ENCODE results near the gene SPOCK2. TPM values are rescaled to one million over a fixed set of nuclear protein-coding genes. Genes with fewer than 3 reads are reported as not detected.

SPOCK2 gene
- total and polyA plus RNA-seq, 7 donors: 1.8 to 5.3 (median 3.3) TPM

- TF ChIP-seq CTCF (IDR thresholded peaks at IDR 0.05): no peak
- no peaks in the 10 kb centered on the region for H3K9me3 ChIP-seq
- H3K4me1 ChIP-seq: peaks cover 12% of the 10 kb centered on the region
- H3K36me3 ChIP-seq (ENCODE audit: insufficient read depth in 1 of 2, low read depth in 1 of 2): peaks cover 0 to 10% of the 10 kb centered on the region in 2 donors
- H3K27ac ChIP-seq: peak overlapping the region; percentile 9
- DNase-seq: no peak
- intact Hi-C loops (cut with DNase I): loop anchor here in 1 of 2 donors (2.0 kb wide), 1 partner anchor 203 kb away; no protein-coding TSS in a partner anchor
- H3K4me3 ChIP-seq: no peak overlapping the region
- H3K27me3 ChIP-seq (ENCODE audit: insufficient read depth in 3 of 3, low read length in 2 of 3): no peaks in the 10 kb centered on the region
- ATAC-seq: peak in 2 of 4 donors; percentile 34 to 49
Measured at GRCh38 chr10:72133517-72133916, 45.2 kb upstream of the SPOCK2 start.

- no peak for TF ChIP-seq CTCF (IDR thresholded peaks at IDR 0.05)
- ATAC-seq (no peak), DNase-seq (no peak)
- H3K9me3 ChIP-seq: no peaks in the 10 kb centered on the region
- peaks cover 7% of the 10 kb centered on the region for H3K4me1 ChIP-seq
- H3K27me3 ChIP-seq (ENCODE audit: insufficient read depth in 3 of 3, low read length in 2 of 3): no peaks in the 10 kb centered on the region
- peak overlapping the region; percentile 9 for H3K27ac ChIP-seq
- WGBS, 3 donors: 86 to 90% (median 90%) methylated on average over 4 of the region's 4 CpGs
- intact Hi-C loops (cut with DNase I): loop anchor here in 1 of 2 donors (2.0 kb wide), 1 partner anchor 204 kb away; no protein-coding TSS in a partner anchor
- peaks cover 0 to 14% of the 10 kb centered on the region in 2 donors for H3K36me3 ChIP-seq (ENCODE audit: insufficient read depth in 1 of 2, low read depth in 1 of 2)
- H3K4me3 ChIP-seq: no peak overlapping the region
Measured at GRCh38 chr10:72132854-72133253, 44.5 kb upstream of the SPOCK2 start.

GRCh38 chr10:72127571-72127970 is 39.2 kb upstream of the SPOCK2 start:
- peaks cover 0 to 31% of the 10 kb centered on the region in 2 donors for H3K36me3 ChIP-seq (ENCODE audit: insufficient read depth in 1 of 2, low read depth in 1 of 2)
- no peaks in the 10 kb centered on the region for H3K27me3 ChIP-seq (ENCODE audit: insufficient read depth in 3 of 3, low read length in 2 of 3)
- DNase-seq: no peak
- no peak for ATAC-seq
- no peak overlapping the region for H3K27ac ChIP-seq
- intact Hi-C loops (cut with DNase I): loop anchor here (2.0 to 5.0 kb wide), 3 partner anchors 95 to 210 kb away; no protein-coding TSS in a partner anchor
- no peaks in the 10 kb centered on the region for H3K9me3 ChIP-seq
- peaks cover 6% of the 10 kb centered on the region for H3K4me1 ChIP-seq
- no peak overlapping the region for H3K4me3 ChIP-seq
- WGBS, 3 donors: 94 to 100% (median 99%) methylated on average over 2 of the region's 2 CpGs
- no peak for TF ChIP-seq CTCF (IDR thresholded peaks at IDR 0.05)

- H3K4me1 ChIP-seq: peaks cover under 1% of the 10 kb centered on the region
- intact Hi-C loops (cut with DNase I): loop anchor here (2.0 to 5.0 kb wide), 3 partner anchors 96 to 210 kb away; no protein-coding TSS in a partner anchor
- ATAC-seq: no peak
- no peaks in the 10 kb centered on the region for H3K27me3 ChIP-seq (ENCODE audit: insufficient read depth in 3 of 3, low read length in 2 of 3)
- H3K4me3 ChIP-seq: no peak overlapping the region
- WGBS, 3 donors: 76 to 88% (median 85%) methylated on average over 3 of the region's 3 CpGs
- H3K27ac ChIP-seq: no peak overlapping the region
- no peaks in the 10 kb centered on the region for H3K9me3 ChIP-seq
- TF ChIP-seq CTCF (IDR thresholded peaks at IDR 0.05): no peak
- H3K36me3 ChIP-seq (ENCODE audit: insufficient read depth in 1 of 2, low read depth in 1 of 2): peaks cover 0 to 29% of the 10 kb centered on the region in 2 donors
- no peak for DNase-seq
Measured at GRCh38 chr10:72126872-72127232, 38.5 kb upstream of the SPOCK2 start.
